Stomach (tissue), 9 donors: ENCODE data around the gene EPHB6. TPM values are rescaled to one million over a fixed set of nuclear protein-coding genes. Genes with fewer than 3 reads are reported as not detected.

ENCODE experiments used
- DNase-seq, 2 donors: peaks; one replicate each; pipeline versions ENCODE4 v3.0.0 to v3.0.0-alpha.2; 2013 to 2019
- H3K27ac ChIP-seq, 5 donors: fragments of 200-600 bp in 4 of 5; sonication (generic) in 4 of 5; one replicate each; pipeline ENCODE4 v1.5.1; 2013 to 2019; ENCODE audit warnings: mild to moderate bottlenecking in 1 of 5, moderate library complexity in 1 of 5
- H3K27me3 ChIP-seq, 3 donors: fragments of 200-600 bp; sonication (generic); one replicate each; pipeline ENCODE4 v1.5.1; 2017 to 2019; ENCODE audit warnings: mixed run types in 1 of 3
- H3K36me3 ChIP-seq, 4 donors: fragments of 200-600 bp; sonication (generic); 1 replicate in 3 of 4; 2 replicates in 1 of 4; pipeline ENCODE4 v1.5.1; 2016 to 2019
- H3K4me1 ChIP-seq, 4 donors: fragments of 200-600 bp; sonication (generic); one replicate each; pipeline ENCODE4 v1.5.1; 2016 to 2019
- H3K4me3 ChIP-seq, 4 donors: fragments of 200-600 bp; sonication (generic) in 3 of 4; one replicate each; pipeline ENCODE4 v1.5.1; 2016 to 2019; ENCODE audit warnings: mild to moderate bottlenecking in 1 of 4
- H3K9me3 ChIP-seq, 4 donors: fragments of 200-600 bp; sonication (generic); one replicate each; pipeline ENCODE4 v1.5.1; 2016 to 2019
- CTCF ChIP-seq, 7 experiments: fragments of 450-650 bp in 4 of 7; fragments of 200-600 bp in 3 of 7; sonication (generic) in 3 of 7; IDR thresholded peaks; one replicate each; pipeline ENCODE4 v1.5.1; 2016 to 2019; ENCODE audit warnings: antibody characterized with exemption in 7 of 7, control low read depth in 2 of 7, mild to moderate bottlenecking in 1 of 7
- EP300 ChIP-seq: sonication (generic); formaldehyde crosslinking; IDR thresholded peaks from one replicate; pipeline ENCODE4 v1.6.1; 2017; ENCODE audit warnings: antibody characterized with exemption
- POLR2A ChIP-seq, 4 donors: fragments of 450-650 bp; IDR thresholded peaks; one replicate each; pipeline ENCODE4 v1.6.1; 2016; ENCODE audit warnings: antibody characterized with exemption in 4 of 4, control low read depth in 2 of 4, mild to moderate bottlenecking in 1 of 4, moderate library complexity in 1 of 4
- POLR2AphosphoS5 ChIP-seq, 3 donors: sonication (generic); formaldehyde crosslinking; IDR thresholded peaks; one replicate each; pipeline ENCODE4 v1.6.1; 2016; ENCODE audit warnings: antibody characterized with exemption in 3 of 3
- WGBS, 5 donors: extraction: QIAGEN DNeasy Blood & Tissue Kit in 3 of 5; methylation state at CpG; one replicate each; pipeline versions ENCODE4 v1.1.5 to v1.1.7; 2013 to 2018; 5-methylcytosine and 5-hydroxymethylcytosine counted together
- intact Hi-C: fragments of 100-400 bp; cut with DNase I; formaldehyde crosslinking; loops from one replicate; pipeline ENCODE4 v1.15.1; 2023; ENCODE audit warnings: low total_unique reads
- polyA plus RNA-seq, 3 donors: library from polyadenylated mRNA; stranded (reverse); fragments of 200-250 nt; gene quantifications; one replicate each; pipeline ENCODE4 v1.2.3, GENCODE V29; 2013
- total RNA-seq, 5 donors: library from RNA; depleted of rRNA; stranded (reverse); fragments of >200 nt; gene quantifications; one replicate each; pipeline versions ENCODE4 v1.1.0 to v1.2.3, GENCODE V29; 2014 to 2016
- donor health status: healthy with polysubstance abuse.
- donor health status: Bipolar disorder and iron deficiency.
- donor health status: healthy.

EPHB6 gene
- total and polyA plus RNA-seq, 8 donors: 5.4 to 23.1 (median 8.1) TPM

DNA sequence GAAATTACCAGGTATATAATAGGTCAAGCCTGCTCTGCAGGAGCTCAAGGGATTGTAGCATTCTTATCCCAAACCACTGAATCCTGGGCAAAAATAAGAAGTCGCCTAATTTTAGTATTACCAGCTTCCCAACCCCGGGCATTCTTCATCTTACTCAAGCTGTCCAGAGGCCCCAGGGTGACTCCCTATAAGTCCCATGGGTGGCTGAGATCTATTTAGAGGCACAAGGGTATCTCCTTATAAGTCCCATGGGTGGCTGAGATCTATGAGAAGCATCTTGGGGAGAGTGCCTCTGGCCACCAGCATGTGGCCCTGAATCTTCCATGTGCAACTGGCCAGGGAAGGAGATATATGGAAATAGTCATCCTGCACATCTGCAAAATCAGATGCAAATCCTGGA is 45.2 kb upstream of the EPHB6 start:
- Histone ChIP-seq H3K36me3 (no peaks in the 10 kb centered on the region), H3K9me3 (no peaks in the 10 kb centered on the region), H3K27ac (peak overlapping the region in 3 of 5 donors; percentile 20 to 56 (median 24)), H3K4me1 (peaks cover 0 to 5% (median 0%) of the 10 kb centered on the region in 4 donors), H3K27me3 (peaks cover 0 to 53% (median 0%) of the 10 kb centered on the region in 3 donors), H3K4me3 (no peak overlapping the region)
- intact Hi-C loops: no loop called here
- TF ChIP-seq POLR2A (IDR thresholded peaks at IDR 0.05) (no peak), POLR2AphosphoS5 (IDR thresholded peaks at IDR 0.05) (no peak), CTCF (IDR thresholded peaks at IDR 0.05) (no peak), EP300 (no peak)
- WGBS, 5 donors: 68 to 83% (median 77%) methylated on average over 2 of the region's 2 CpGs
- no peak for DNase-seq

DNA sequence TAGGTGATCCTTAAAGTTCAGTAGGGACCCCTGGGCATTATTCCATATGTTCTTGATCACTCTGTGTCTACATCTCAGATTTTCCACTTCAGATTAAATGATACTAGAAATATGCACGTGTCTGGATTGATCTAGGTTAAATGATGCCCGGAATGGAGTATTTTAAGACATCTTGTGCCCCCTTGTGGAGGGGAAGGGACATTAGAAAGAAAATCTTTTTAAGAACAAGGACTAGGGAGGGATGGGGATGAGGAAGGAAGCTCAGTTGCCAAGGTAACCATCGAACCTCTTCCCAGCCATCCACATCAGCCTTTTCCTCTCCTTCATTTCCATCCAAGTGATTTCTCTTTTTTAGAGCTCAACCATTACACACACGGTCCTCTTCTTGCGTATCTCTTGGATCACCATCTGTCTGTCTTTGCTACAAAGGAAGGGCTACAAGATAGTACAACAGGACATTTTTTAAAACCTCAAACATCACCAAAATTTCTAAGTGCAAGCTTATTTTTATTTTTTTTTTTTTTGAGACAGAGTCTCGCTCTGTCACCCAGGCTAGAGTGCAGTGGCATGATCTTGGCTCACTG is 43.6 kb upstream of the EPHB6 start:
- peaks cover 0 to 55% (median 0%) of the 10 kb centered on the region in 3 donors for H3K27me3 ChIP-seq
- DNase-seq: peak in 1 of 2 donors; percentile 57
- no peaks in the 10 kb centered on the region for H3K36me3 ChIP-seq
- H3K4me3 ChIP-seq: no peak overlapping the region
- TF ChIP-seq POLR2A (IDR thresholded peaks at IDR 0.05) (no peak), CTCF (IDR thresholded peaks at IDR 0.05) (peak in 5 of 7 experiments; percentile 19 to 54 (median 48)), POLR2AphosphoS5 (IDR thresholded peaks at IDR 0.05) (no peak)
- 26 to 37% (median 31%) methylated on average over 6 of the region's 6 CpGs for WGBS, 5 donors
- intact Hi-C loops: no loop called here
- peaks cover 0 to 5% (median 0%) of the 10 kb centered on the region in 4 donors for H3K4me1 ChIP-seq
- H3K27ac ChIP-seq: no peak overlapping the region
- H3K9me3 ChIP-seq: no peaks in the 10 kb centered on the region

DNA sequence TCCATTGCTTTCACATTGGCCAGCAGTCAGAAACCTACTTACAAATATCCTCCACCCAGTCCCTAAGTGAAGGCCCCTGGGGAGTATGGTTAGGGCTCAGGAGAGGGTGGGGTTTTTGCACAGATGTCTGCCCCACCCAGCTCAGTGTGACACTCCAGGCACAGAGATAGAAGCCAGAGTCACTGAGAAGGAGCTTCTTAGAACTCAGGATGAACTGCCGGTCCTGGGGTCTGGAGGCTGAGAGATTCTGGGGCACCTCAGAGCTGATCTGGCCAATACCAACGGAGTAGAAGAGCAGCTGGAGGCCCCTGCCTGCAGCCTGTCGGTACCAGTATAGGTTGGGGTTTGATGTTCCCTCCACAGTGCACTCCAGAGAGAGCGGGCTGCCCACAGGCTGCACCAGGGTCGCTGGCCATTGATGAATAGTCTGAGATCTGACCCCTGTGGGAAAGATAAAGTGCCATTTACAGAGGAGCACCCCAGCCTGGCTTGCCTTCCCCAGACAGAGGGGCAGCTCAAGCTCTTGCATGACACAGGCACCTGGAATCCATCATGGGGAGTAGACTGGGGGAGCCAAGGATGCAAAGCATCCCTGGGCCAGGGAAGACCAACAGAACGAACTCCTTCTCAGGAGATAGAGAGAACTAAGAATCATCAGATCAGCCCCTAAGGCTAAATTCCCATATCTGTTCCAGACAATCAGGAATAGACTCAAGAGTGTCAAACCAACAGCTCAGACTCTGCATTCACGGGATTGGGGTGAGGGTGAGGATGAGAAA is 42.2 kb upstream of the EPHB6 start:
- Histone ChIP-seq H3K4me1 (peaks cover 0 to 5% (median 0%) of the 10 kb centered on the region in 4 donors), H3K9me3 (no peaks in the 10 kb centered on the region), H3K36me3 (no peaks in the 10 kb centered on the region), H3K27me3 (peaks cover 0 to 45% (median 0%) of the 10 kb centered on the region in 3 donors), H3K27ac (no peak overlapping the region), H3K4me3 (no peak overlapping the region)
- no peak for DNase-seq
- TF ChIP-seq POLR2AphosphoS5 (IDR thresholded peaks at IDR 0.05) (no peak), EP300 (no peak), POLR2A (IDR thresholded peaks at IDR 0.05) (no peak), CTCF (IDR thresholded peaks at IDR 0.05) (no peak)
- 35 to 54% (median 48%) methylated on average over 7 of the region's 7 CpGs for WGBS, 5 donors
- intact Hi-C loops: no loop called here

- Histone ChIP-seq H3K27me3 (peaks cover 0 to 39% (median 0%) of the 10 kb centered on the region in 3 donors), H3K4me1 (peaks cover 0 to 5% (median 0%) of the 10 kb centered on the region in 4 donors), H3K4me3 (no peak overlapping the region), H3K36me3 (no peaks in the 10 kb centered on the region), H3K9me3 (no peaks in the 10 kb centered on the region), H3K27ac (no peak overlapping the region)
- intact Hi-C loops: no loop called here
- WGBS, 5 donors: 9 to 43% (median 20%) methylated on average over 2 of the region's 2 CpGs
- no peak for DNase-seq
- TF ChIP-seq POLR2A (IDR thresholded peaks at IDR 0.05): no peak
- peak in 1 of 3 donors; percentile 15 for TF ChIP-seq POLR2AphosphoS5 (IDR thresholded peaks at IDR 0.05)
Observed at GRCh38 chr7:142813226-142813625, 41.6 kb upstream of the EPHB6 start.
